Measurements from ENCODE around the gene CFAP221. TPM values are rescaled to one million over a fixed set of nuclear protein-coding genes. Genes with fewer than 3 reads are reported as not detected.

Gene CFAP221
- total and polyA plus RNA-seq, 10 of the 15 experiments (the other 5 are each of a cell fraction or from before 2014, with no cell fraction given): not detected

GRCh38 chr2:119523383-119523951 lies 20.8 kb upstream of the CFAP221 start (continued):
- TF ChIP-seq MTA2 (IDR thresholded peaks at IDR 0.05; ENCODE audit: low read depth): no peak
- TF ChIP-seq ZBTB4 (CRISPR knock-in tag; IDR thresholded peaks at IDR 0.05): no peak

GRCh38 chr2:119523952-119524694 lies 20.1 kb upstream of the CFAP221 start, which contains the start of gene SCTR:
Gene SCTR, minus strand, starts transcription at chr2:119524483. Its CDS starts 257 bp downstream, at chr2:119524226.
- no peaks in the 10 kb centered on the region for H3K9me3 ChIP-seq (replicated peaks; ENCODE audit: control insufficient read depth, insufficient read depth, low read length)
- POLR2A ChIA-PET: no interaction called here
- SMC1A ChIA-PET (ENCODE audit: uncharacterized antibody, unreplicated experiment): no interaction called here
- CTCF ChIA-PET: no interaction called here
- H3K79me2 ChIP-seq (ENCODE audit: control insufficient read depth, insufficient read depth, low read length): no peaks in the 10 kb centered on the region
- H3K4me2 ChIP-seq (ENCODE audit: control insufficient read depth, insufficient read depth): no peak within 1 kb of the TSS
- H3K27me3 ChIP-seq (replicated peaks in 1 of 2; ENCODE audit: control insufficient read depth in 2 of 2, insufficient read depth in 2 of 2, low read length in 1 of 2): peaks cover 3 to 7% of the 10 kb centered on the region in 2 experiments; a peak in 2 of 4 replicates
- DNase-seq (ENCODE audit: low read depth, low spot score) (no peak), ATAC-seq (no peak), FAIRE-seq (no peak)
- H4K20me1 ChIP-seq (ENCODE audit: control insufficient read depth, insufficient read depth): no peaks in the 10 kb centered on the region
- H3K4me3 ChIP-seq: no peak within 1 kb of the TSS
- intact Hi-C loops (cut with micrococcal nuclease; ENCODE audit: unreplicated experiment) (no loop called here), in situ Hi-C loops (cut with MboI) (no loop called here)
- RAD21 ChIA-PET (ENCODE audit: unreplicated experiment): no interaction called here
- no TSS peak for BruUV-seq (replicated peaks)
- no peak within 1 kb of the TSS for H2AFZ ChIP-seq (ENCODE audit: control insufficient read depth, low read depth, low read length)
- no peak within 1 kb of the TSS for H3K9ac ChIP-seq (ENCODE audit: control insufficient read depth, insufficient read depth, low read length)
- WGBS (ENCODE audit: insufficient coverage, insufficient replicate concordance, low lambda C conversion rate, missing lambda C conversion rate): 44% methylated on average over 21 of the region's 74 CpGs
- H3K4me1 ChIP-seq (ENCODE audit: control insufficient read depth, insufficient read depth, low read length): no peaks in the 10 kb centered on the region
- no peak within 1 kb of the TSS for H3K27ac ChIP-seq (ENCODE audit: control insufficient read depth, insufficient read depth)
- no peaks in the 10 kb centered on the region for H3K36me3 ChIP-seq (ENCODE audit: control insufficient read depth in 2 of 2, insufficient read depth in 2 of 2, low read length in 1 of 2)
- no peak for TF ChIP-seq E4F1 (IDR thresholded peaks at IDR 0.05; ENCODE audit: borderline replicate concordance, partially characterized antibody)
- TF ChIP-seq PAX5 (IDR thresholded peaks at IDR 0.05; ENCODE audit: borderline replicate concordance, low read depth, low read length): no peak
- TF ChIP-seq NKRF (conservative IDR thresholded peaks at IDR 0.05): no peak
- TF ChIP-seq SMAD1 (IDR thresholded peaks at IDR 0.05; ENCODE audit: low read depth, partially characterized antibody): no peak
- no peak for TF ChIP-seq HDAC2 (IDR thresholded peaks at IDR 0.05)
- no peak for TF ChIP-seq CTCF (IDR thresholded peaks at IDR 0.05 in 2 of 3, conservative IDR thresholded peaks at IDR 0.05 in 1 of 3; ENCODE audit: control insufficient read depth in 2 of 3, extremely low read depth in 1 of 3, insufficient read depth in 1 of 3, low read depth in 3 of 3, low read length in 3 of 3)
- no peak for TF ChIP-seq ZNF384 (IDR thresholded peaks at IDR 0.05; ENCODE audit: borderline replicate concordance, low read depth, low read length)
- TF ChIP-seq IKZF2 (IDR thresholded peaks at IDR 0.05): no peak
- TF ChIP-seq SREBF1 (IDR thresholded peaks at IDR 0.05; ENCODE audit: low read length): no peak
- TF ChIP-seq SREBF2 (IDR thresholded peaks at IDR 0.05; ENCODE audit: low read length): no peak
